OCI-LY3 (cell line): ENCODE measurements around the gene CAMKV.

Source experiments
- H2AFZ ChIP-seq: fragments of 200-600, 300-600 bp; shearing (Covaris generic); 2 replicates; pipeline ENCODE4 v1.6.0; 2014; ENCODE audit warnings: antibody characterized with exemption, low read depth, low read length
- H3K27ac ChIP-seq: fragments of 200-600, 300-600 bp; sonication (generic); 2 replicates; pipeline ENCODE4 v1.5.1; 2014; ENCODE audit warnings: mild to moderate bottlenecking, low read length, moderate library complexity, mixed read lengths
- H3K27me3 ChIP-seq: fragments of 200-600, 300-600 bp; sonication (generic); 2 replicates; pipeline ENCODE4 v1.6.1; 2014; ENCODE audit warnings: low read depth, low read length, mixed read lengths
- H3K36me3 ChIP-seq: fragments of 200-600, 300-600 bp; sonication (generic); replicated peaks from 2 replicates; pipeline ENCODE3; 2014; ENCODE audit warnings: low read depth, low read length, mixed read lengths
- H3K4me1 ChIP-seq: fragments of 300-600, 200-600 bp; sonication (generic); 2 replicates; pipeline ENCODE4 v1.6.1; 2014; ENCODE audit warnings: low read length, mixed read lengths
- H3K4me2 ChIP-seq: fragments of 200-600, 300-600 bp; sonication (generic); 2 replicates; pipeline ENCODE4 v1.6.1; 2014; ENCODE audit warnings: low read length, mixed read lengths
- H3K4me3 ChIP-seq: fragments of 300-600, 200-600 bp; sonication (generic); 2 replicates; pipeline ENCODE4 v1.5.1; 2014; ENCODE audit warnings: antibody characterized with exemption, mild to moderate bottlenecking, low read length, moderate library complexity
- H3K79me2 ChIP-seq: fragments of 300-600, 200-600 bp; shearing (Covaris generic); 2 replicates; pipeline ENCODE4 v1.6.1; 2014; ENCODE audit warnings: mild to moderate bottlenecking, low read length, mixed read lengths
- H3K9ac ChIP-seq: fragments of 300-600, 200-600 bp; shearing (Covaris generic); 2 replicates; pipeline ENCODE4 v1.6.0; 2014; ENCODE audit warnings: mild to moderate bottlenecking, low read length, moderate library complexity
- H3K9me3 ChIP-seq: fragments of 200-600, 300-600 bp; shearing (Covaris generic); 2 replicates; pipeline ENCODE4 v1.6.1; 2014; ENCODE audit warnings: low read length, mixed read lengths; ENCODE audit not compliant: insufficient read depth
- H4K20me1 ChIP-seq: fragments of 200-600, 300-600 bp; sonication (generic); 2 replicates; pipeline ENCODE4 v1.6.1; 2016; ENCODE audit warnings: low read length, mixed read lengths; ENCODE audit not compliant: insufficient read depth
- CTCF ChIP-seq: fragments of 200-600, 300-600 bp; sonication (generic); IDR thresholded peaks from 2 replicates; pipeline ENCODE4 v1.5.1; 2014; ENCODE audit warnings: antibody characterized with exemption, low read length, low read depth
- EZH2phosphoT487 ChIP-seq: fragments of 200-600 bp; shearing (Covaris generic); IDR thresholded peaks from 2 replicates; pipeline ENCODE4 v1.6.1; 2018; ENCODE audit warnings: antibody characterized with exemption, mixed run types, low read depth

The CAMKV gene

GRCh38 chr3:49902511-49903345 is 33.0 kb upstream of the CAMKV start:
- H3K9me3 ChIP-seq, result no peaks in the 10 kb centered on the region
- no peaks in the 10 kb centered on the region for H3K79me2 ChIP-seq
- H3K9ac ChIP-seq, result no peak overlapping the region
- H3K4me2 ChIP-seq, result no peak overlapping the region
- H2AFZ ChIP-seq, result no peak overlapping the region
- TF ChIP-seq CTCF (no peak), EZH2phosphoT487 (no peak)
- H3K4me1 ChIP-seq, result peaks cover 29% of the 10 kb centered on the region
- H3K4me3 ChIP-seq, result no peak overlapping the region
- no peak overlapping the region for H3K27ac ChIP-seq
- H3K36me3 ChIP-seq, result no peaks in the 10 kb centered on the region
- no peaks in the 10 kb centered on the region for H3K27me3 ChIP-seq
- no peaks in the 10 kb centered on the region for H4K20me1 ChIP-seq

- Histone ChIP-seq H3K27me3 (no peaks in the 10 kb centered on the region), H3K9me3 (no peaks in the 10 kb centered on the region), H3K9ac (no peak overlapping the region), H3K4me2 (no peak overlapping the region), H2AFZ (no peak overlapping the region), H3K27ac (no peak overlapping the region), H3K4me3 (no peak overlapping the region), H3K4me1 (peaks cover 29% of the 10 kb centered on the region), H3K36me3 (no peaks in the 10 kb centered on the region), H4K20me1 (no peaks in the 10 kb centered on the region), H3K79me2 (no peaks in the 10 kb centered on the region)
- TF ChIP-seq EZH2phosphoT487 (no peak), CTCF (no peak)
Observed at GRCh38 chr3:49901366-49902339, 31.9 kb upstream of the CAMKV start.

- Histone ChIP-seq H3K27me3 (no peaks in the 10 kb centered on the region), H3K36me3 (no peaks in the 10 kb centered on the region), H3K4me2 (no peak overlapping the region), H3K9me3 (no peaks in the 10 kb centered on the region), H3K9ac (no peak overlapping the region), H2AFZ (no peak overlapping the region), H4K20me1 (no peaks in the 10 kb centered on the region), H3K4me3 (no peak overlapping the region), H3K4me1 (peaks cover 18% of the 10 kb centered on the region), H3K79me2 (no peaks in the 10 kb centered on the region), H3K27ac (no peak overlapping the region)
- TF ChIP-seq CTCF (no peak), EZH2phosphoT487 (no peak)
Observed at GRCh38 chr3:49900491-49901153, 30.9 kb upstream of the CAMKV start.

- H3K27me3 ChIP-seq, result no peaks in the 10 kb centered on the region
- H3K9ac ChIP-seq, result no peak overlapping the region
- no peaks in the 10 kb centered on the region for H3K79me2 ChIP-seq
- H4K20me1 ChIP-seq, result no peaks in the 10 kb centered on the region
- H3K4me1 ChIP-seq, result peaks cover 10% of the 10 kb centered on the region
- no peaks in the 10 kb centered on the region for H3K36me3 ChIP-seq
- no peak overlapping the region for H3K27ac ChIP-seq
- H3K4me3 ChIP-seq, result no peak overlapping the region
- no peak overlapping the region for H2AFZ ChIP-seq
- H3K4me2 ChIP-seq, result no peak overlapping the region
- H3K9me3 ChIP-seq, result no peaks in the 10 kb centered on the region
- TF ChIP-seq EZH2phosphoT487 (no peak), CTCF (peak; percentile 51)
Observed at GRCh38 chr3:49899815-49900214, 30.1 kb upstream of the CAMKV start.
